Measurements from ENCODE around the gene ARHGAP31. TPM values are rescaled to one million over a fixed set of nuclear protein-coding genes. Genes with fewer than 3 reads are reported as not detected.
"Not testable (repeated sequence)": the region's sequence is repeated elsewhere in the genome, so short reads cannot be mapped to it uniquely, and the experiment has no call there.

The ARHGAP31 gene
- total RNA-seq, 2 donors from 2014 or later = 6.5 to 8.9 TPM

DNA sequence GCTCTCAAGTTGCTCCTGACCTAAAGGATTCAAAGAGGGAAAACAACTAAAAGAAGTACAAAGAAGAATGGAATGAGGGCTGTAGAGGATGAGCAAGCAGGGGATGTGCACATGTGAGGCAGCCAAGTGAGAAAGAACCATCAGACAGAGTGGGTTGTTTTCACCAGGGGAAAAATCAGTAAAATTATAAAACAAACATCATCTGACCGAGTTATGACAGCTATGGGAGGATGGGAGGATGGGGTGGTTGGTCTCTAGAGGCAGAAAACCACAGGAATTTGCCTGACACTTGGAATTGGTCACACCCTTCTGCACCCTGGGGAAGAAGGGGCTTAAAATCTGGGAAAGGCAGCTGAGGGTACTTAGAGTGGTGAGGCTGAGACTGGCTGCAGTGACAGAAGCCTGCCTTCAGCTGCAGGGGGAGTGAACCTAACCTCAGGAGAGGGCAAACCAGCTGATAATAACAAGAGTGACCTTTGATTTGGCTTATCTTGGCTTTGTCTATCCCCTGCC, 10.1 kb downstream of the ARHGAP31 start:
- Histone ChIP-seq H3K4me3 (no peak overlapping the region), H3K4me1 (no peaks in the 10 kb centered on the region), H3K9me3 (no peaks in the 10 kb centered on the region), H3K36me3 (no peaks in the 10 kb centered on the region), H3K9ac (ENCODE audit: low read depth in 2 of 2, low read length in 2 of 2) (no peak overlapping the region), H3K27ac (no peak overlapping the region), H3K27me3 (no peaks in the 10 kb centered on the region)
- TF ChIP-seq, protein P1, sequence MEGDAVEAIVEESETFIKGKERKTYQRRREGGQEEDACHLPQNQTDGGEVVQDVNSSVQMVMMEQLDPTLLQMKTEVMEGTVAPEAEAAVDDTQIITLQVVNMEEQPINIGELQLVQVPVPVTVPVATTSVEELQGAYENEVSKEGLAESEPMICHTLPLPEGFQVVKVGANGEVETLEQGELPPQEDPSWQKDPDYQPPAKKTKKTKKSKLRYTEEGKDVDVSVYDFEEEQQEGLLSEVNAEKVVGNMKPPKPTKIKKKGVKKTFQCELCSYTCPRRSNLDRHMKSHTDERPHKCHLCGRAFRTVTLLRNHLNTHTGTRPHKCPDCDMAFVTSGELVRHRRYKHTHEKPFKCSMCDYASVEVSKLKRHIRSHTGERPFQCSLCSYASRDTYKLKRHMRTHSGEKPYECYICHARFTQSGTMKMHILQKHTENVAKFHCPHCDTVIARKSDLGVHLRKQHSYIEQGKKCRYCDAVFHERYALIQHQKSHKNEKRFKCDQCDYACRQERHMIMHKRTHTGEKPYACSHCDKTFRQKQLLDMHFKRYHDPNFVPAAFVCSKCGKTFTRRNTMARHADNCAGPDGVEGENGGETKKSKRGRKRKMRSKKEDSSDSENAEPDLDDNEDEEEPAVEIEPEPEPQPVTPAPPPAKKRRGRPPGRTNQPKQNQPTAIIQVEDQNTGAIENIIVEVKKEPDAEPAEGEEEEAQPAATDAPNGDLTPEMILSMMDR (IDR thresholded peaks at IDR 0.05) = no peak
- DNase-seq = no peak
- intact Hi-C loops (cut with DNase I) = no loop called here

DNA sequence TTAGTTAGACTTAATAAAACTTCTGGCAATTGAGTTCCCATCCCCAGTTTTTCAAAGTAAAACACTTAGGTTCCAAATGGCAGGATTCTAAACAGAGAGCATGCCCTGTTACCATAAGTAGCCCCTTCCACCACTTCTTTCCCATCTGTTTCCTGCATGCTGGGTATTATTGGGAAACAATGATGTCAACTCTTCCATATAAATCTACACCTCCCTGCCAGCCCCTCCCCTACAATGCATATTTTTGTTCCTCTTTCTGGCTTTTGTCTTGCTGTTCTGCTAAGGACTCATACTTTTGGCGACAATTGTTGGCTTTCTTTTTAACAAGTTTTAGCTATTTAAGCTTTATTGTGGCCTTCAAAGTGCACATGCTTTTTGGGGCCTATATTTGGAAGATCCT, 11.1 kb downstream of the ARHGAP31 start:
- TF ChIP-seq, protein P1 (IDR thresholded peaks at IDR 0.05) = no peak
- intact Hi-C loops (cut with DNase I) = no loop called here
- no peak overlapping the region for H3K27ac ChIP-seq
- no peak overlapping the region for H3K9ac ChIP-seq (ENCODE audit: low read depth in 2 of 2, low read length in 2 of 2)
- no peaks in the 10 kb centered on the region for H3K36me3 ChIP-seq
- H3K27me3 ChIP-seq = no peaks in the 10 kb centered on the region
- H3K4me1 ChIP-seq = no peaks in the 10 kb centered on the region
- no peak for DNase-seq
- no peak overlapping the region for H3K4me3 ChIP-seq
- H3K9me3 ChIP-seq = no peaks in the 10 kb centered on the region

DNA sequence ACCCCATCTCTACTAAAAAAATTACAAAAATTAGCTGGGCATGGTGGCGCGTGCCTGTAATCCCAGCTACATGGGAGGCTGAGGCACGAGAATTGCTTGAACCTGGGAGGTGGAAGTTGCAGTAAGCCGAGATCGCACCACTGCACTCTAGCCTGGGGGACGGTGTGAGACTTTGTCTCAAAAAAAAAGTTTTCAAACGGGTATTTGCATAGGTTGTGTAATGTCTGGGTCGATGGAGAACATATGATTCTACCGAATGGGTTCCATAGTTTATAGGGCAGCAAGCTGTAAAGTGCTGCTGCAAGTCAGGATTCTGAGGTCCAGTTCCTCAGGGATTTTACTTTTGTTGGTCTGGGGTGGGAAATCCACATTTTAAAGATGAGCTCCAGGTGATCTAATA, 12.2 kb downstream of the ARHGAP31 start:
- H3K36me3 ChIP-seq; H3K27ac ChIP-seq; H3K9me3 ChIP-seq; H3K4me1 ChIP-seq; H3K4me3 ChIP-seq; DNase-seq; intact Hi-C loops (cut with DNase I); H3K9ac ChIP-seq (ENCODE audit: low read depth in 2 of 2, low read length in 2 of 2); H3K27me3 ChIP-seq: not testable (repeated sequence)

DNA sequence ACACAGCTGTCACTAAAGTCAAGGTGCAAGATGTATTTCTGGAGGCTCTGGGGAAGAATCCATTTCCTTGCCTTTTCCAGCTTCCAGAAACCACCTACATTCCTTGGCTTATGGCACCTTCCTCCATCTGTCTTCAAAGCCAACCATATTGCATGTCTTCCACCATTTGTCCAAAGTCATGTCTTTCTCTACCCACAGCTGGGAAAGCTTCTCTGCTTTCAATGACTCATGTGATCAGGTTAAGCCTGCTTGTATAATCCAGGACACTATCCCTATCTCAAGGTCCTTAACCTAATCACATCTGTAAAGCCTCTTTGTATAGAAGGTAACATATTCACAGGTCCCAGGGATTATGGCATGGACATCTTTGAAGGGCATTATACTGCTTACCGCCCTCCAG, 14.2 kb downstream of the ARHGAP31 start:
- no peaks in the 10 kb centered on the region for H3K27me3 ChIP-seq
- no peak for DNase-seq
- no peak overlapping the region for H3K9ac ChIP-seq (ENCODE audit: low read depth in 2 of 2, low read length in 2 of 2)
- no peaks in the 10 kb centered on the region for H3K4me1 ChIP-seq
- H3K4me3 ChIP-seq = no peak overlapping the region
- TF ChIP-seq, protein P1 (IDR thresholded peaks at IDR 0.05) = no peak
- H3K27ac ChIP-seq = no peak overlapping the region
- intact Hi-C loops (cut with DNase I) = no loop called here
- no peaks in the 10 kb centered on the region for H3K36me3 ChIP-seq
- no peaks in the 10 kb centered on the region for H3K9me3 ChIP-seq

DNA sequence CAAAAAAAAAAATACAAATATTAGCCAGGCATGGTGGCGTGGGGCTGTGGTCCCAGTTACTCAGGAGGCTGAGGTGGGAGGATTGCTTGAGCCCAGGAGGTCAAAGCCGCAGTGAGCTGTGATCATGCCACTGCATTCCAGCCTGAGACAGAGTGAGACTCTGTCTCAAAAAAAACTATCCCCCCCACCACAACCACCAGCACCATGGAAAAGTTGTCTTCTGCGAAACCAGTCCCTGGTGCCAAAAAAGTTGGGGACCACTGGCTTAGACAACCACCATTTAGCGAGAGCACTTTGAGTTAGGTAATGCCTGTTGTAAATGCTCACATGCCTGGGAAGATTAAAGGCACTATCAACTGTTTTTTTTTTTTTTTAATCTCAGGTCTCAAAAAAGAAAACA, 15.4 kb downstream of the ARHGAP31 start:
- no peaks in the 10 kb centered on the region for H3K9me3 ChIP-seq
- H3K27me3 ChIP-seq = no peaks in the 10 kb centered on the region
- H3K4me3 ChIP-seq = no peak overlapping the region
- H3K36me3 ChIP-seq = no peaks in the 10 kb centered on the region
- intact Hi-C loops (cut with DNase I) = no loop called here
- H3K9ac ChIP-seq (ENCODE audit: low read depth in 2 of 2, low read length in 2 of 2) = no peak overlapping the region
- no peak overlapping the region for H3K27ac ChIP-seq
- no peaks in the 10 kb centered on the region for H3K4me1 ChIP-seq
- DNase-seq = no peak
- TF ChIP-seq, protein P1 (IDR thresholded peaks at IDR 0.05) = no peak

DNA sequence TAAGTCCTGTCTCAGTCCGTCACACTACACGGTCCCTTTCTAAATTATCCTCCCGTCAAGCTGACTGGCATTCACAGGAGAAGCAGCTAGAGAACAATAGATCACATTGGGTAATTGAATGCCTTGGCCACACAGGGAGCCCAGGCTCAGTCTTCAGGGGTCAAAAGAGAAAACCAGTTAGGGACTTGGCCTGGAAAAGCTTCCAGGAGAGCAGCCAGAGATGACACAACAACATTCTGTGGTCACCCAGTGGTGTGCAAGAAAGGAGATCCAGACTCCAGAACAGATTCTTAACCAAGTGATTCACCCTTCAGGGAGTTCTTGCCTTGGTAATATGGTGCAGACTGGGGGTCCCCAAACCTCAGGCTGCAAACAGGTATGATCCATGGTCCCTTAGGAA, 15.9 kb downstream of the ARHGAP31 start:
- TF ChIP-seq, protein P1 (IDR thresholded peaks at IDR 0.05) = no peak
- Histone ChIP-seq H3K4me3 (no peak overlapping the region), H3K9me3 (no peaks in the 10 kb centered on the region), H3K9ac (ENCODE audit: low read depth in 2 of 2, low read length in 2 of 2) (no peak overlapping the region), H3K27me3 (no peaks in the 10 kb centered on the region), H3K36me3 (no peaks in the 10 kb centered on the region), H3K4me1 (no peaks in the 10 kb centered on the region), H3K27ac (no peak overlapping the region)
- intact Hi-C loops (cut with DNase I) = no loop called here
- no peak for DNase-seq

All from colonic mucosa (tissue), 4 donors.